NCI-H1092 treated with DMSO at 0.1 percent for 48 hours (cell line): ENCODE results near the gene AHDC1.
"Not testable (repeated sequence)": the region's sequence is repeated elsewhere in the genome, so short reads cannot be mapped to it uniquely, and the experiment has no call there.

Source experiments
- DNase-seq: peaks from one replicate; lab custom pipeline; 2025; lab: John Stamatoyannopoulos, UW

The AHDC1 gene, protein sequence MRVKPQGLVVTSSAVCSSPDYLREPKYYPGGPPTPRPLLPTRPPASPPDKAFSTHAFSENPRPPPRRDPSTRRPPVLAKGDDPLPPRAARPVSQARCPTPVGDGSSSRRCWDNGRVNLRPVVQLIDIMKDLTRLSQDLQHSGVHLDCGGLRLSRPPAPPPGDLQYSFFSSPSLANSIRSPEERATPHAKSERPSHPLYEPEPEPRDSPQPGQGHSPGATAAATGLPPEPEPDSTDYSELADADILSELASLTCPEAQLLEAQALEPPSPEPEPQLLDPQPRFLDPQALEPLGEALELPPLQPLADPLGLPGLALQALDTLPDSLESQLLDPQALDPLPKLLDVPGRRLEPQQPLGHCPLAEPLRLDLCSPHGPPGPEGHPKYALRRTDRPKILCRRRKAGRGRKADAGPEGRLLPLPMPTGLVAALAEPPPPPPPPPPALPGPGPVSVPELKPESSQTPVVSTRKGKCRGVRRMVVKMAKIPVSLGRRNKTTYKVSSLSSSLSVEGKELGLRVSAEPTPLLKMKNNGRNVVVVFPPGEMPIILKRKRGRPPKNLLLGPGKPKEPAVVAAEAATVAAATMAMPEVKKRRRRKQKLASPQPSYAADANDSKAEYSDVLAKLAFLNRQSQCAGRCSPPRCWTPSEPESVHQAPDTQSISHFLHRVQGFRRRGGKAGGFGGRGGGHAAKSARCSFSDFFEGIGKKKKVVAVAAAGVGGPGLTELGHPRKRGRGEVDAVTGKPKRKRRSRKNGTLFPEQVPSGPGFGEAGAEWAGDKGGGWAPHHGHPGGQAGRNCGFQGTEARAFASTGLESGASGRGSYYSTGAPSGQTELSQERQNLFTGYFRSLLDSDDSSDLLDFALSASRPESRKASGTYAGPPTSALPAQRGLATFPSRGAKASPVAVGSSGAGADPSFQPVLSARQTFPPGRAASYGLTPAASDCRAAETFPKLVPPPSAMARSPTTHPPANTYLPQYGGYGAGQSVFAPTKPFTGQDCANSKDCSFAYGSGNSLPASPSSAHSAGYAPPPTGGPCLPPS (N-terminal part only)

DNA sequence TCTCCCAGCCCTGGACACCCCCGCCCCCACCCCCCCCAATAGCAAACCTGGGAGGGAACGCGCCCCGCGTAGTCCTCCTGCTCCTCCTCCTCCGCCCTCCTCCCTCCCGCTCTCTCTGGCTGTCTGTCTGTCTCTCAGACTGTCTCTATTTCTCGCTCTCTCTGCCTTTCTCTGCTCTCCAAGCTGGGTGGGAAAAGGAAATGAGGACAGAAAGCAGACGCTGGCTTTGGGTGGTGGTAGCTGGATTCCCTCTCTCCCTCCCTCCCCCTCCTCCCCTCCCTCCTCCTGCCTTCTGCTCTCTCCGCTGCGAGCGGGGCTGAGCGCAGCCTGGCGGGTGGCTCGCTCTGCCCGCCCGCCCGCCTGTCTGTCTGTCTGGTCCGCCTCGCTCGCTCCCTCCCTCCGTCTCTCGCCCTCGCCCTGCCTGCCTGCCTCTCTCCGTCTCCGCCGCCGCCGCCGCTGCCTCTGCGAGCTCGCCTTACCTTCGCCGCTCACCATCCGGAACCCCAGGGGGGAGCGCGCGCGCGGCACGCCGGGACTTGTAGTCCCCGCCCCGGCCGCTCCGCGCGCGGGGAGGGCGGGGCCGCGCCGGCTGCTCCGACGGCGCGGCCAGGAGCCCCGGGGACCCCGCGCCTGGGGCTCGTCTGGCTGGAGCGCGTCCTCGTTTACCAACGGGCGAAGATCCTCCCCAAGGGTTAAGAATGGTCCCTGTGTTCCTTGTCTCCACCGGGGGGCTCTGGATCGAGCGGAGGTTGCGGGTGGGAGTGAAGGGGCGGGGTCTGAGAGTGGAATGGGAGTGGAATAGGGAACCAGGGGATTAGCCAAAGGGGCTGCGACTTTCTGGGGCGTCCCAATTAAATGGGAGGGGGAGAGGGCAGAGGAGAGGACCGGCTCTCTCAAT lies at the start of gene AHDC1:
AHDC1 (minus strand) TSS at position 464 of the 898 bp plus-strand sequence. CDS start 52,029 bp downstream, outside the sequence.
- DNase-seq = peak; percentile 92

DNA sequence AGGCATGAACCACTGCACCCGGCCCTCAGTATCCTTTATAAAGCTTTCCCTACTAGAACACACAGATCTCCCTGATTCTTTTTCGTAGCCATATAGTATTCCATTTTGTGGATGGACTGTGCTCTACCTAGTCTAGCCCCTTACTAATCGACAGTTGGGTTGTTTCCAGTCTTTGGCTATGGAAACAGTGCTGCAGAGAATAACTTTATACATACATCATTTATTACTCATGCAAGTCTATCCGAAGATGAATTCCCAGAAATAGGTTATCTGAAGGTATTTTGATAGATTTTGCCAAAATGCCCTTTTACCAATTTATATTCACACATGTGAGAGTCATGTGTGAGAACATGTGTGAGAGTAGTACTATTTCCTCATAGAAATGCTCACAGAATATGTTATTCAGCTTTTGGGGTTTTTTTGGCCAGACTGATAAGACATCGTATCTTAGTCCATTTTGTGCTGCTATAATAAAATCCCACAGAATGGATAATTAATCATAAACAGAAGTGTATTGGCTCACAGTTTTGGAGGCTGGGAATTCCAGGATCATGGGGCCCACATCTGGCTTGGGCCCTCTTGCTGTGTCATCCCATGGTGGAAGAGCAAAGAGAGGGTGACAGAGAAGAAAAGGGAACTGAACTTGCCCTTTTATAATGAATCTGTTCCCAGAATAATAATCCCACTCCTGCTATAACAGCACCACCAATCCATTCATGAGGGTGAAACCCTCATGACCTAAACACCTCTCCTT lies 48.3 kb upstream of the AHDC1 start:
- DNase-seq = no peak

DNA sequence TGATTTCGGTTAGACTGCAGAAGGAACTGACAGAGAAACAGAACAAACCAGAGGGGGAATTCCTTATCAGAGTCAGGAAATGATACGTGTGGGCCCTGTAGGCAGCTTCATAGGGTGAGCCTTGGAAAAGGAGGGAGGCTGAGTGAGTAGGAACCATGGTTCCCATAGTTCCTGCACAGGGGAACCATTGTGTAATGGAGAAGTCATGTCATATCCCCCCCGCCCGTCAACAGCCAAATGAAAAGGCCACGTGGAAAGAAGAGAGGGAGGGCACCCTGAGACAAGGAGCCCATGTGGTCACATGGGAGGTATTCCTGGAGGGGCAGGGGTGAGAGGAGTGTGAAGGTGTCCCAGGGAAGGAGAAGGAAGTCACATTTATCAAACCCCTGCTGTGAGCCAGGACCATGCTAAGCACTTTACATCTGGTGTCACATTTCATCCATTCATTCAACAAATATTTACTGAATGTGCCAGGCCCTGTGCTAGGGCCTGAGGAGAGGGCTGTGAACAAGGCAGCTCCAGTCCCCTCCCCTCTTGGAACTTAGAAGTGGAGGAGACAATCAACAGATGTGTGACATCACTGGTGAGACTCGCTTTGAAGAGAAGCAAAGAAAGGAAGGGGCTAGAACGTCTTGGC lies 46.7 kb upstream of the AHDC1 start:
- DNase-seq = no peak

DNA sequence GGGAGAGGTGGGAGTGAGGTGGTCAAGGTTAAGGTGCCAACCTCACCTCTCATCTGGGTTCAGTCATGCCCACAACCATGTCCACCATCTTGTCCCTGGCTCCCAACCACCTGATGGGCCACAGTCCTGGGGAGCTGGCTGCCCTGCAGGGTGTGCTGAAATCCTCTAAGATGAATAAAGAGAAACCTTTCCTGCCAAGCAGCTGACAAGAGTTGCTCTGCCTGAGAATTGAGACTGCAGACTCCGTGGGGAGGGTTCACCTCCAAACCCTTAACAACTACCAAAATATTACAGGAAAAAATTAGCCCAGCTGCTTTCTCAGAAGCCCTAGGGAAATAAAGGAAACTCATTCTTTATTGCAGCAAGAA lies 46.2 kb upstream of the AHDC1 start:
- no peak for DNase-seq

DNA sequence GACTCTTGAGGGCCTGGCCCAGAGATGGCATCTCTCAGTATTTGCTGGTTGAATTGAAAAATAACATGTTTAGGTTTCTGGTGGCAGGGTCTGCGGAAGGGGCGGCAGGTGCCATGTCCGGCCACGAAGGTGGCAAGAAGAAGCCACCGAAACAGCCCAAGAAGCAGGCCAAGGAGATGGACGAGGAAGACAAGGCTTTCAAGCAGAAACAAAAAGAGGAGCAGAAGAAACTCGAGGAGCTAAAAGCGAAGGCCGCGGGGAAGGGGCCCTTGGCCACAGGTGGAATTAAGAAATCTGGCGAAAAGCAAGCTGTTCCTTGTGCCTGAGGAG lies 45.3 kb upstream of the AHDC1 start:
- no peak for DNase-seq

DNA sequence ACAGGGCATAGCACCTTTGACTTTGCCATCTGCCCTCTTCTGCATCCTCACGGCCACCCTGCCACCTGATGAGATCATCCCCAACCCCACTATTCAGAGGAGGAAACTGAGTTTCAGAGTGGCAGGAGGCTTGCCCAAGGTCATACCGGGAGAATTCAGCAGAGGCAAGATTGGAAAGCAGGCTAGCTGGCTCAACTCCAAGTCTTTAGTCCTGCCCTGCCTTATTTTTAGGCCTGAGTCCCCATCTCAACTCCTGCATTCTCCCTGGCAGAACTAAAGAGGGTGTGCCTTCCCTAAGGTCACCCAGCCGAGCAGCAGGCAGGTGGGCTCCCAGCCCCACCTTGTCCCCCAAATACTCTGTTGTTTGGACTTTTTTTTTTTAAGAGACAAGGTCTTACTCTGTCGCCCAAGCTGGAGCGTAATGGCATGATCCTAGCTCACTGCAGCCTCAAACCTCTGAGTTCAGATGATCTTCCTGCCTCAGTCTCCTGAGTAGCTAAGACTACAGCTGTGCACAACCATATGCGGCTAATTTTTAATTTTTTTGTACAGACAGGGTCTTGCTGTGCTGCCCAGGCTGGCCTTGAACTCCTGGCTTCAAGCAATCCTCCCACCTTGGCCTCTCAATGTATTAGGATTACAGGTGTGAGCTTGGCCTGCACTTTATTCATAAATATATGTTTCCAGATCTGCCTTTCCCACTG lies 44.8 kb upstream of the AHDC1 start:
- no peak for DNase-seq

DNA sequence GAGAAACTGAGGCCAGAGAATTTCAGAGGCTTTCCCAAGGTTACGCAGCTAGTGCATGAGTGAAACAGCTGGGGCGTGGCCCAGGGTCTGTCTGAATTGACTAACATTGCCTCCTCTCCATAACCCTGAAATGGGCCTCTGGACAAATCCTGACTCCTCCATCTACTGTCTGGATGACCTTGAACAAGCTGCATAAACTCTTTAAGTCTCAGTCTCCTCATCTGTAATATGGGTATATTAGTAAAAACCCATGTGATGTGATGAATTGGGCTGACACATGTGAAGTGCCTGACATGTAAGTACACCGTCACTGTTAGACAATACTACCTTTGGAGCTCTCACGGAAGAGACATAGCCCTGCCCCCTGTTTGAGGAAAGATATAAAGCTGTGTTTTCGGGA lies 43.4 kb upstream of the AHDC1 start:
- no peak for DNase-seq

DNA sequence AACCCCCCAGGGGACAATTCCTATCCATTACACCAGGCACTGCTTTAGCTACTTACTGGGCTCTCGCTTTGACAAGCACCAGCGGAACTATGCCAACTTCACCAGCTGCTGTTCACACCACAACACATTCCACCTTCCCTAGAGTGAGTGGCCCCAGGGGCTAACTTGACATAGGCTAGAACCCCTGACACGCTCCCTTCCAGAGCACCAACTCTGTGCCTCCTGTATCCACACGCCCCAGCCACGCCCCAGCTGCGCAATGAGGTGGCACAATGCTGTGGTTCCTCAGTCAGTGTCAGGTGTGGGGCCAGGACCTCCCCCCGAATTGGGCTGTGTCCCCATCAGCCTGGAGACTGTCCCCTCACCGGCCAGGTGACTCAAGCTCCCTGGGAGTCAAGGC lies 42.7 kb upstream of the AHDC1 start:
- DNase-seq = no peak

DNA sequence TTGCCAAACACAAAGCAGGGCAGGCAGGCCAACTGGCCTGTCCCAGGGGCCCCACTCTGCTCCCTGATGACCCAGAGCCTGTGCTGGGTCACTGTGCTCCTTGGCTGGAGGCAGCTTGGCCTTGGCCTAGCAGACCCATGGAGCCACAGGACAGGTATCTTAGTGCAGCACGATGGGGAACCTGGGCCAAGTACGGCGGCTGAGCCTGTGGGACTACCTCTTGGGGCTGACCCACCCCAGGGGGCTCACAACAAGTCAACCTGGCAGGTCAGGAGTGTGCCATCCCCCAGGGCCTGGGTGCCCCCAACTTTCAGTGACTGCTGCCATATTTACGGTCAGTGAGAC lies 41.1 kb upstream of the AHDC1 start:
- no peak for DNase-seq

DNA sequence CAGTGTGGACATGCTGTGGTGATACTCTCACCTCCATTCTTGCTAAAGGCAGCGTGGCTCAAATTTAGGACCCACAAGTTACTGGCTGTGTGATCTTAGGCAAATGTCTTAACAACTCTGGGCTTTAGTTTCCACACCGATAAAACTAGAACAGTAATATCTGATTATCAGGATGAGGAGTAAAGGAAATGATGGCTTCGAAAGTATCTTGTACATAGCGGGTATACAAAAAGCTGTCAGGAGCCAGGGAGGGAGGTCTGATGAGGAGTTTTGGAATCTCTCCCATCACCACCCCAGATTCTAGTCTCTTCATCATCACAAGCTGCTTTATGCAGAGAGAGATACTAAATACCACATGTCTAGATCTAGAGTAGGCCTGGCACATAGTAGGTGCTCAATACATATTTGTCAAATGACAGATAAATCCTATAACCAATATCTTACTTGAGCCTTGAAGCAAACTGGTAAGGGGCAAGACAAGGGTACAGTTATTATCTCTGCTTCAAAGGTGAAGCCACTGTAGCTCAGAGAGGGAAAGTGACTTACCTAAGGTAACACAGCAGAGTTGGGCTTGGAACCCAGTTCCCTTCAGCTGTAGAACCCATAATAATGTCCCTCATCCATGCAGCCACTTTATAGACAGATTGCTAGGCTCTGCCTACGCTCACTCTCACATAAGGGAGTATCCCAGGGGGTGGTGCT lies 40.6 kb upstream of the AHDC1 start:
- DNase-seq = no peak

DNA sequence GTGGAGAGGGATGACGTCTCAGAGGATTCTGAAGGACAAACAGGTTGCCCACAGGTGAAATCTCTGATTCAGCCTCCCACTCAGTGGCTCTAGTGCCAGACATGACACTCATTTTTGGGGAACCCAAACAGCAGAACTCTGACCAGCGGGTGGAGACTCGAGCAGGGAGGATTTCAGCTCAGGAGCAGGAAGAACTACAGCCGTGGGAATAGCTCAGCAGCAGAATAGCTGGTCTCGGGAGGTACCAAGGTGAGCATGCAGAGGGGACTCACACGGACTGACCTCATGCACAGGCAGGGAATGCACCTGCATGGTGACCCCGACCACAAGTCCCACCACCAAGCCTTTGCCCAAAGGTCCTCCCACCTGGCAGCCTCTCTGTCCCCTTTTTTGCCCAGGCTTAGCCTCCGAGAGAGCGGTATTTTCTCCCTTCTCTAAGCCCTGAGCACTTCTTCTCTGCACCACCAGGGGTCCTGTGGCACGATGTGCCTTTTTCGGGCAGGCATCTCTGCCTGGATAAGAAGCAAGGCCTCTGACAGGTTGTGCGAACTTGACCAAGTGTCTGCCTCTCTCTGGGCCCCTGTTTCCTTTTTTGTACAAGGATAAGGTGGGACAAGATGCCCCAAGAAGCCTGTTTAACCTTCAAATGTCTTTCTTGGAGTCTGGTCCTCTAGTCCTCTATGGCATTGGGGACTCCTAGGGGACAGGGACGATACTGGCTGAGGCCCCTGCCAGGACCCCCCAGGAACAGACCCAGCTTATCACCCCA lies 39.8 kb upstream of the AHDC1 start:
- DNase-seq = peak; percentile 23

DNA sequence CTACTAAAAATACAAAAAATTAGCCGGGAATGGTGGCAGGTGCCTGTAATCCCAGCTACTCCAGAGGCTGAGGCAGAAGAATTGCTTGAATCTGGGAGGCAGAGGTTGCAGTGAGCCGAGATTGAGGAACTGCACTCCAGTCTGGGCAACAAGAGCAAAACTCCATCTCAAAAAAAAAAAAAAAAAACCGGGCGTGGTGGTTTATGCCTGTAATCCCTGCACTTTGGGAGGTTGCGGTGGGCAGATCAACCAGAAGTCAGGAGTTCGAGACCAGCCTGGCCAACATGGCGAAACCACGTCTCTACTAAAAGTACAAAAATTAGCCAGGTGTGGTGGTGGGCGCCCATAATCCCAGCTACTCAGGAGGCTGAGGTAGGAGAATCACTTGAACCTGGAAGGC lies 36.6 kb upstream of the AHDC1 start:
- DNase-seq = not testable (repeated sequence)

DNA sequence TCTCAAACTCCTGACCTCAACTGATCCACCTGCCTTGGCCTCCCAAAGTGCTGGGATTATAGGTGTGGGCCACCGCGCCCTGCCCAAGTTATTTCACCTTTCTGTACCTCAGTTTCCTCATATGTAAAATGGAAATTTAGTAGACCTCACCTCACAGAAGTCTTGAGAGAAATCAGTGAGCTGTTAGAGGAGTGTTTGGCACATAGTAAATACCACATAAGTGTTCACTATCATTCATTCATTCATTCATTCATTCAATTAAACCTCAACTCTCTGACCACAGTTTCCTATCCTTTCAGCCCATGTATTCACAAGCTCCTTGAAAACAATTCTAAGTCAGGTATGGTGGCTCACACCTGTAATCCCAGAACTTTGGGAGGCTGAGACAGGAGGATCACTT lies 34.9 kb upstream of the AHDC1 start:
- no peak for DNase-seq

DNA sequence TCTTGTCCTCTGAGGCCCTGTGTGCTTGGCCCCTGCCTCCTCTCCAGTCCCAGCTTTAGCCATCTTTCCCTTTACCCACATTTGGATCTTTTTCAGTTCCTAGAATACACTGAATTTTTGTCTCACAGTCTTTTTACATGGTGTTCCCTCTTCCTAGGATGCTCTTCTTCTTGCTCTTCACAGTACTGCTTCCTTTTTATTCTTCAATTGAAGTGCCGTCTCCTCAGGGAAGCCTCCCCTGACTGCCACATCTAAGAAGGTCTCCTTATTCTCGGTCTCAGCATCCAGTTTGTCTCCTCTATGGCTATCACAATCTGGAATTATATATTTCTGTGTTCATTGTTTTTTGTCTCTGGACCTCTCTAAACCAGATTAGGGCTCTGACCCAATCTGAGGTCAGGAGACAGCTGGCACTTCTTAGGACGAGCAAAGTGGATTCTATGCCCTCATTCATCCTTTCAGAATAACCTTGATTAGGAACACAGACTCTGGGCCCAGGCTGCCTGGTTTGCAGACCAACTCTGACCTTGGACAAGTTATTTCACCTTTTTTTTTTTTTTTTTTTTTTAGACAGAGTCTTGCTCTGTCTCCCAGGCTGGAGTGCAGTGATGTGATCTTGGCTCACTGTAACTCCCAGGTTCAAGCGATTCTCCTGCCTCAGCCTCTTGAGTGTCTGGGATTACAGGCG lies 34.2 kb upstream of the AHDC1 start:
- no peak for DNase-seq

DNA sequence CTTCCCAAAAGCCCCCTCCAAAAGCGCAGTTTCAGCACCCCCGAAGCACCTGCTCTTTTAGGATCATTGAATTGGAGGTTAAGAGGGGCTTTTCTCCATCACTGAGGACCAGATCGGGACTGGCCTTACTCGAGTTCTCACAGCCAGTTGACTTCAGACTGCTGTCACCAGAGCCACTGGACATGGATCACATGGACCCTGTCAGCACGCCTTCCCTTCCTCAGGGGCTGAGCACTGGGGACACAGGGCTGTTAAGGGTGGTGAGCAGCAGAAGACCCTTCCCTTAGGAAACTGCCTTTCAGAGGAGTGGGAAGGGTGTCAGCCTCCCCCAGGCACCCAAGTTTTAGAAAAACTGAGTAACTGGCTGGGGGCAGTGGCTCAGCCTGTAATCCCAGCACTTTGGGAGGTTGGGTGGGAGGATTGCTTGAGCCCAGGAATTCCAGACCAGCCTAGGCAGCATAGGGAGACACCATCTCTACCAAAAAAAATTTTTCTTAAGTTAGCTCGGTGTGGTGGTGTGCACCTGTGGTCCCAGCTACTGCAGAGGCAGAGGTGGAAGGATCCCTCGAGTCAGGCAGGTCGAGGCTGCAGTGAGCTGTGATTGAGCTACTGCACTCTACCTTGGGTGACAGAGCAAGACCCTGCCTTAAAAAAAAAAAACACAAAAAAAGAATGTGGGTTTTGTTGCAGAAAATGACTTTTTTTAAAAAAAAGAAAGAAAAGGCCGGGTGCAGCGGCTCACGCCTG lies 31.6 kb upstream of the AHDC1 start:
- no peak for DNase-seq

DNA sequence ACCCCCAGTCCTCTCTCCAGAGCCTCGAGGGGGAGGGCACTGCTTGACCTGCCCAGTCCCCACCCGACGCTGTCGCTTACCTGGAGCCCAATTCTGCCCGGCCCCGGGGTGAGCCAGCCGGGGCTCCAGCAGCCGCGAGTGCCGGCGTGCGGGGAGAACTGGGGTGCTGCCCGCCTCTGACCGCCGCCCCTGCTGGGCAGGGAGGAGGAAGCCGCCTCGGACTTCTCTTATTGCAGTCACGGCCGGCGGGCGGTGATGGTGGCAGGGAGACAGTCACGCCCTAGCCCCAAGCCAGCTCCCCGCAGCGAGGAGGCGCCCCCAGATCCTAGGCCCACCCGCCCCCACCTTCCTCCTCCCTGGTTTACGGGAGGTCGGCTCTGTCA lies 31.0 kb upstream of the AHDC1 start, which contains the start of gene FGR:
FGR (minus strand) TSS at position 201 of the 383 bp plus-strand sequence. CDS start 11,269 bp downstream, outside the sequence.
- no peak for DNase-seq
